Right atrium auricular region (tissue), 2 donors: ENCODE data around the gene ECSIT. TPM values are rescaled to one million over a fixed set of nuclear protein-coding genes. Genes with fewer than 3 reads are reported as not detected.

Experiments used
- DNase-seq: peaks from one replicate; pipeline ENCODE4 v3.0.0-alpha.2; 2019; ENCODE audit warnings: low spot score
- H3K27ac ChIP-seq, 2 donors: fragments of 200-600 bp; sonication (generic); 1 replicate in 1 of 2; 2 replicates in 1 of 2; pipeline ENCODE4 v1.5.1; 2016 to 2019
- H3K27me3 ChIP-seq, 2 donors: fragments of 200-600 bp; sonication (generic); one replicate each; pipeline versions ENCODE4 v1.5.1 to v1.6.0; 2017 to 2019
- H3K36me3 ChIP-seq: fragments of 200-600 bp; sonication (generic); one replicate; pipeline ENCODE4 v1.5.1; 2016
- H3K4me1 ChIP-seq, 2 donors: fragments of 200-600 bp; sonication (generic); one replicate each; pipeline versions ENCODE4 v1.5.1 to v1.6.0; 2017 to 2019
- H3K4me3 ChIP-seq, 2 donors: fragments of 200-600 bp; sonication (generic); 1 replicate in 1 of 2; 2 replicates in 1 of 2; pipeline ENCODE4 v1.5.1; 2017 to 2019; ENCODE audit warnings: mild to moderate bottlenecking in 1 of 2, moderate library complexity in 1 of 2
- H3K9me3 ChIP-seq, 2 donors: fragments of 200-600 bp; sonication (generic); one replicate each; pipeline ENCODE4 v1.5.1; 2019
- CTCF ChIP-seq, 2 donors: fragments of 200-600 bp; sonication (generic); IDR thresholded peaks; one replicate each; pipeline ENCODE4 v1.5.1; 2019; ENCODE audit warnings: antibody characterized with exemption in 2 of 2
- total RNA-seq, 2 donors: library from RNA; depleted of rRNA; stranded (reverse); fragments of >200 nt; gene quantifications; one replicate each; pipeline ENCODE4 v1.1.0, GENCODE V29; 2016

Gene ECSIT
- total RNA-seq, 2 donors from 2014 or later, result 83.6 to 126 TPM

GRCh38 chr19:11551603-11552235, 22.8 kb upstream of the ECSIT start:
- peaks cover 64% of the 10 kb centered on the region for H3K36me3 ChIP-seq
- H3K4me1 ChIP-seq, result peaks cover 0 to 7% of the 10 kb centered on the region in 2 donors
- no peaks in the 10 kb centered on the region for H3K27me3 ChIP-seq
- TF ChIP-seq CTCF (IDR thresholded peaks at IDR 0.05), result peak; percentile 12 to 32
- no peak for DNase-seq
- no peak overlapping the region for H3K4me3 ChIP-seq
- H3K9me3 ChIP-seq, result no peaks in the 10 kb centered on the region
- H3K27ac ChIP-seq, result peak overlapping the region in 1 of 2 donors; percentile 42

GRCh38 chr19:11550265-11550664, 21.3 kb upstream of the ECSIT start:
- no peaks in the 10 kb centered on the region for H3K27me3 ChIP-seq
- H3K4me1 ChIP-seq, result peaks cover 0 to 1% of the 10 kb centered on the region in 2 donors
- H3K27ac ChIP-seq, result no peak overlapping the region
- DNase-seq, result no peak
- no peak for TF ChIP-seq CTCF (IDR thresholded peaks at IDR 0.05)
- peaks cover 74% of the 10 kb centered on the region for H3K36me3 ChIP-seq
- H3K9me3 ChIP-seq, result no peaks in the 10 kb centered on the region
- no peak overlapping the region for H3K4me3 ChIP-seq

GRCh38 chr19:11549386-11549953, 20.5 kb upstream of the ECSIT start:
- Histone ChIP-seq H3K27me3 (no peaks in the 10 kb centered on the region), H3K36me3 (peaks cover 75% of the 10 kb centered on the region), H3K4me3 (no peak overlapping the region), H3K27ac (no peak overlapping the region), H3K9me3 (no peaks in the 10 kb centered on the region), H3K4me1 (no peaks in the 10 kb centered on the region)
- no peak for DNase-seq
- TF ChIP-seq CTCF (IDR thresholded peaks at IDR 0.05), result no peak

GRCh38 chr19:11547929-11548700, 19.2 kb upstream of the ECSIT start:
- H3K36me3 ChIP-seq, result peaks cover 68% of the 10 kb centered on the region
- no peaks in the 10 kb centered on the region for H3K27me3 ChIP-seq
- no peak for TF ChIP-seq CTCF (IDR thresholded peaks at IDR 0.05)
- H3K4me1 ChIP-seq, result no peaks in the 10 kb centered on the region
- no peak overlapping the region for H3K4me3 ChIP-seq
- H3K27ac ChIP-seq, result no peak overlapping the region
- DNase-seq, result no peak
- no peaks in the 10 kb centered on the region for H3K9me3 ChIP-seq

- H3K27me3 ChIP-seq, result no peaks in the 10 kb centered on the region
- peaks cover 23% of the 10 kb centered on the region for H3K36me3 ChIP-seq
- peaks cover 0 to 21% of the 10 kb centered on the region in 2 donors for H3K4me1 ChIP-seq
- TF ChIP-seq CTCF (IDR thresholded peaks at IDR 0.05), result no peak
- H3K27ac ChIP-seq, result no peak overlapping the region
- no peak overlapping the region for H3K4me3 ChIP-seq
- H3K9me3 ChIP-seq, result no peaks in the 10 kb centered on the region
- no peak for DNase-seq
Observed at GRCh38 chr19:11541238-11541637, 12.3 kb upstream of the ECSIT start.
